Measurements from ENCODE around the gene MAGI2.

MAGI2 gene

DNA sequence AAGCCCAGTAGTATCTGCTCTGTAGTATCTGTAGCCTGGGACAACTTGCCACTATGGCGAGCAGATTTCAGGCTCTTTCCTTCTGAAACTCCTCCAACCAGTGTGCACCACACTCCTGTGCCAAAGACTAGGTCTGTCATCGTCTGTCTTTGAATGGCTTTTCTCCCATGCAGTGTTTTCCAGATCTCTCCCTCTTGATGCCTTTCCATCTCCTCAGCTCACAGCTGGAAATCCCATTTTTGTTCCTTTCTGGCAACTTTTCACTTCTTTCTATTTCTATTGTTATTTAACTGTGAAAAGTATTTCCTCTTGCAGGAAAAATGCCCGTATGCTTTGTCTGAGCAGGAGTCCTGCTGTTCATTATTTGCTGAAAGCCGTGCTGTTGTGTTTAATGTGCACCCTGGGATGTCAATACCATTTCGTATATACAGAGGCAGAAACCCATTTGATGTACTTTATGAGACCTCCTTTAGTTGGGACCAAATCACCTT, 1281.2 kb downstream of the MAGI2 start:
- Histone ChIP-seq H3K4me1 (ENCODE audit: control insufficient read depth, insufficient read depth, low read length) (peaks cover 17% of the 10 kb centered on the region), H3K36me3 (ENCODE audit: control insufficient read depth, insufficient read depth, low read length, severe bottlenecking) (no peaks in the 10 kb centered on the region), H3K27me3 (replicated peaks; ENCODE audit: control insufficient read depth, insufficient read depth, low read length) (no peaks in the 10 kb centered on the region), H3K9me3 (ENCODE audit: control insufficient read depth, low read length) (no peaks in the 10 kb centered on the region), H3K4me3 (ENCODE audit: low read length) (no peak overlapping the region), H3K9ac (ENCODE audit: low read length) (no peak overlapping the region)
- no peak for DNase-seq (ENCODE audit: low read depth)

DNA sequence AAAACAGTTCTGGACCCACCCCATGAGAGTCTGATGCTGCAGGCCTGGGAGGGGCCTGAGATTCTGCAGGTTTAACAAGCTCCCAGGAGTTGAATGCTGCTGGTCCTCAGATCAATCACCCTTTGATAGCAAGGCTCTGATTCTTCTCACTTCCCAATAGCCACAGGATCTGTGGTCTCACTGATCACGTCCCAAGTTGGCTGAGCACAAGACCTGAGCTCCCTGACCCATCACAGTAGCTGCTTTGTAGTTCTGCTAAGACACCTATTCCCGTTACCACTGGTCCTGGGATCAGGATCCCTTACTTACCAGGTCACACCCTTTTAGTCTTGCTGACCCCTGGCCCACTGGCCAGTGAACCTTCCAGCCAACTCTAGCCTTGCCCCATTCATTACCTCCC, 1282.1 kb downstream of the MAGI2 start:
- Histone ChIP-seq H3K27me3 (replicated peaks; ENCODE audit: control insufficient read depth, insufficient read depth, low read length) (no peaks in the 10 kb centered on the region), H3K9ac (ENCODE audit: low read length) (no peak overlapping the region), H3K4me3 (ENCODE audit: low read length) (no peak overlapping the region), H3K4me1 (ENCODE audit: control insufficient read depth, insufficient read depth, low read length) (peaks cover 17% of the 10 kb centered on the region), H3K9me3 (ENCODE audit: control insufficient read depth, low read length) (no peaks in the 10 kb centered on the region), H3K36me3 (ENCODE audit: control insufficient read depth, insufficient read depth, low read length, severe bottlenecking) (no peaks in the 10 kb centered on the region)
- DNase-seq (ENCODE audit: low read depth), result no peak

- no peak overlapping the region for H3K4me3 ChIP-seq (ENCODE audit: low read length)
- H3K27me3 ChIP-seq (replicated peaks; ENCODE audit: control insufficient read depth, insufficient read depth, low read length), result no peaks in the 10 kb centered on the region
- peaks cover 11% of the 10 kb centered on the region for H3K4me1 ChIP-seq (ENCODE audit: control insufficient read depth, insufficient read depth, low read length)
- no peaks in the 10 kb centered on the region for H3K9me3 ChIP-seq (ENCODE audit: control insufficient read depth, low read length)
- H3K9ac ChIP-seq (ENCODE audit: low read length), result no peak overlapping the region
- no peak for DNase-seq (ENCODE audit: low read depth)
- no peaks in the 10 kb centered on the region for H3K36me3 ChIP-seq (ENCODE audit: control insufficient read depth, insufficient read depth, low read length, severe bottlenecking)
Observed at GRCh38 chr7:78170815-78171214, 1282.7 kb downstream of the MAGI2 start.

DNA sequence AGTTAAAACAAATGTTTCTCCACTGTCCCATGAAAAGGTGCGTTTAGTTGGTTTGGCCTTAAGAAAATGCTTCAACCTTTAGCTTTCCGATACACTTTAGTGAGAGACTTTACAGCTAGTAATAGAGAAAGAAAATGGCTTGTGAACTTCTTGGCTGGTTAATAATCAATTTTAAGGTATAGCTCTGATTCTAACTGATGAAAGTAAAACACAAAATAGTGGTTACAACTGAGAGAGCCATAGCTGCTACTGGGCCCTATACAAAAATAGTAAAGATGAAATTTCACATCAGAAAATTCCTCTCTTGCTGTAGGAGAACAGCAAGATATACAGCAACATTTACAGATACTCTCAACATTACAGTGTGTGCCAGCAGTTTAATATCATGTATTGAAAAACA, 1283.5 kb downstream of the MAGI2 start:
- Histone ChIP-seq H3K9me3 (ENCODE audit: control insufficient read depth, low read length) (no peaks in the 10 kb centered on the region), H3K36me3 (ENCODE audit: control insufficient read depth, insufficient read depth, low read length, severe bottlenecking) (no peaks in the 10 kb centered on the region), H3K4me1 (ENCODE audit: control insufficient read depth, insufficient read depth, low read length) (peaks cover 7% of the 10 kb centered on the region), H3K4me3 (ENCODE audit: low read length) (no peak overlapping the region), H3K9ac (ENCODE audit: low read length) (no peak overlapping the region), H3K27me3 (replicated peaks; ENCODE audit: control insufficient read depth, insufficient read depth, low read length) (no peaks in the 10 kb centered on the region)
- DNase-seq (ENCODE audit: low read depth), result no peak

- DNase-seq (ENCODE audit: low read depth), result no peak
- Histone ChIP-seq H3K9me3 (ENCODE audit: control insufficient read depth, low read length) (no peaks in the 10 kb centered on the region), H3K36me3 (ENCODE audit: control insufficient read depth, insufficient read depth, low read length, severe bottlenecking) (no peaks in the 10 kb centered on the region), H3K4me3 (ENCODE audit: low read length) (no peak overlapping the region), H3K9ac (ENCODE audit: low read length) (no peak overlapping the region), H3K4me1 (ENCODE audit: control insufficient read depth, insufficient read depth, low read length) (peaks cover 7% of the 10 kb centered on the region), H3K27me3 (replicated peaks; ENCODE audit: control insufficient read depth, insufficient read depth, low read length) (no peaks in the 10 kb centered on the region)
Observed at GRCh38 chr7:78168865-78169264, 1284.6 kb downstream of the MAGI2 start.

- no peak overlapping the region for H3K9ac ChIP-seq (ENCODE audit: low read length)
- no peaks in the 10 kb centered on the region for H3K36me3 ChIP-seq (ENCODE audit: control insufficient read depth, insufficient read depth, low read length, severe bottlenecking)
- H3K9me3 ChIP-seq (ENCODE audit: control insufficient read depth, low read length), result no peaks in the 10 kb centered on the region
- H3K27me3 ChIP-seq (replicated peaks; ENCODE audit: control insufficient read depth, insufficient read depth, low read length), result no peaks in the 10 kb centered on the region
- H3K4me3 ChIP-seq (ENCODE audit: low read length), result no peak overlapping the region
- H3K4me1 ChIP-seq (ENCODE audit: control insufficient read depth, insufficient read depth, low read length), result peaks cover 7% of the 10 kb centered on the region
- DNase-seq (ENCODE audit: low read depth), result no peak
Observed at GRCh38 chr7:78167860-78168259, 1285.6 kb downstream of the MAGI2 start.

- Histone ChIP-seq H3K4me1 (ENCODE audit: control insufficient read depth, insufficient read depth, low read length) (peaks cover 7% of the 10 kb centered on the region), H3K9me3 (ENCODE audit: control insufficient read depth, low read length) (no peaks in the 10 kb centered on the region), H3K9ac (ENCODE audit: low read length) (no peak overlapping the region), H3K4me3 (ENCODE audit: low read length) (no peak overlapping the region), H3K27me3 (replicated peaks; ENCODE audit: control insufficient read depth, insufficient read depth, low read length) (no peaks in the 10 kb centered on the region), H3K36me3 (ENCODE audit: control insufficient read depth, insufficient read depth, low read length, severe bottlenecking) (no peaks in the 10 kb centered on the region)
- no peak for DNase-seq (ENCODE audit: low read depth)
Observed at GRCh38 chr7:78165854-78166253, 1287.6 kb downstream of the MAGI2 start.

DNA sequence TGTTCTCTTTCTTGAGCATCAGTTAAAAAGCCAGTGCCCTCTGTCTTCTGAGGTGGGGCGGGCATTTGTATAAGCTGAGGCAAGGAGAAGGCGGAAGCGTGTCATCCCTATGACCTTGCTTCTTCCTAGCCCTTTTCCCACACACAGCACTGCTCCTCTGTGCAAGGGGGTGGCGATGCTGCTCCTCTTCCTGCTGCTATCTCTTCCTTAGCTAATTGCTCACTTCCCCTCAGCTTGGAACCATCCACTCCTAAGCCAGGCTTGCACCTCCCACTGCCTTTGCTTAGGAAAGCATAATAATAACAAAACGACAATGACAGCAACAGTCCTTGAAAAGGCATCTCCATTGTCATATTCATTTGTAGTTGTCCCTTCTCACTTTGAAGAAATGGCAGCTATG, 1288.0 kb downstream of the MAGI2 start:
- Histone ChIP-seq H3K27me3 (replicated peaks; ENCODE audit: control insufficient read depth, insufficient read depth, low read length) (no peaks in the 10 kb centered on the region), H3K36me3 (ENCODE audit: control insufficient read depth, insufficient read depth, low read length, severe bottlenecking) (no peaks in the 10 kb centered on the region), H3K4me3 (ENCODE audit: low read length) (no peak overlapping the region), H3K4me1 (ENCODE audit: control insufficient read depth, insufficient read depth, low read length) (peaks cover 7% of the 10 kb centered on the region), H3K9me3 (ENCODE audit: control insufficient read depth, low read length) (no peaks in the 10 kb centered on the region), H3K9ac (ENCODE audit: low read length) (no peak overlapping the region)
- DNase-seq (ENCODE audit: low read depth), result no peak

DNA sequence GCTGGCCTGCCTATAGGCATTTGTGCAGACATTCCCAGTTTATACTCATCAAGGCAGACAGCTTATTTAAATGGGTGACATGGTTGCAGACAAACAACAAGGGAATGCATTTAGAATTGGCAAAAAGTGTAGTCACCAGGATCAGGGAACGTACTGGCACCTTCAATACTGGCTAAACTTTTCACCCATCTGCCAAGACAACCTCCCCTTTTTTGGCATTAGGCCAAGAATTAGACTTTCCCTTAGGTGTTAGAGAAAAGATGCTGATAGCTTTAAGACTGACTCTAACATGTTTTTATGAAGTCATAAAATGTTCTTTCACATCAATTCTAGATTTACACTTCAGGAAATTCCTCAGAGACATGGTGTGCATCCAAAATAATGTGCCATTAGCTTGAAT, 1289.0 kb downstream of the MAGI2 start:
- H3K27me3 ChIP-seq (replicated peaks; ENCODE audit: control insufficient read depth, insufficient read depth, low read length), result no peaks in the 10 kb centered on the region
- H3K9me3 ChIP-seq (ENCODE audit: control insufficient read depth, low read length), result no peaks in the 10 kb centered on the region
- no peak overlapping the region for H3K9ac ChIP-seq (ENCODE audit: low read length)
- no peak overlapping the region for H3K4me3 ChIP-seq (ENCODE audit: low read length)
- no peak for DNase-seq (ENCODE audit: low read depth)
- peaks cover 7% of the 10 kb centered on the region for H3K4me1 ChIP-seq (ENCODE audit: control insufficient read depth, insufficient read depth, low read length)
- no peaks in the 10 kb centered on the region for H3K36me3 ChIP-seq (ENCODE audit: control insufficient read depth, insufficient read depth, low read length, severe bottlenecking)

DNA sequence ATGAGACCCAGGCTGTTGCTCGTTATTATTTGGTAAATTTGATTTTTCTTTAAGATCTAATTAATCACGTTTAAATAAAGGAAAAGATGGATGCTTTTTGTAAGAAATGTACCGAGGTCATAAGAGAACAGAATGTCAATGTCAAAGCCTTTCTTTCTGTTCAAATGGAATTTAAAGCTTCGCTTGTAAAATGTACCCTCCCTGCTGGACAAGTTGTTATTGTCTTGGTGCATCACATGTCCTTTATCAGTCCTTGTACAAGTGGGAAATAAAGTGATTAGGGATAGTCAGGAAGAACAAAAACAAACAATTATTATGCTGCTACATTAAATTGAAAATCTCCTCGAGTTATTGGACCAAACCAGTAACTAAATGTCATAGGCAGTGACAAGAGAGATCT, 1291.7 kb downstream of the MAGI2 start:
- H3K9ac ChIP-seq (ENCODE audit: low read length), result no peak overlapping the region
- DNase-seq (ENCODE audit: low read depth), result no peak
- H3K4me1 ChIP-seq (ENCODE audit: control insufficient read depth, insufficient read depth, low read length), result no peaks in the 10 kb centered on the region
- no peaks in the 10 kb centered on the region for H3K9me3 ChIP-seq (ENCODE audit: control insufficient read depth, low read length)
- H3K36me3 ChIP-seq (ENCODE audit: control insufficient read depth, insufficient read depth, low read length, severe bottlenecking), result no peaks in the 10 kb centered on the region
- H3K27me3 ChIP-seq (replicated peaks; ENCODE audit: control insufficient read depth, insufficient read depth, low read length), result no peaks in the 10 kb centered on the region
- H3K4me3 ChIP-seq (ENCODE audit: low read length), result no peak overlapping the region

- H3K27me3 ChIP-seq (replicated peaks; ENCODE audit: control insufficient read depth, insufficient read depth, low read length), result no peaks in the 10 kb centered on the region
- H3K9ac ChIP-seq (ENCODE audit: low read length), result no peak overlapping the region
- no peak overlapping the region for H3K4me3 ChIP-seq (ENCODE audit: low read length)
- H3K4me1 ChIP-seq (ENCODE audit: control insufficient read depth, insufficient read depth, low read length), result no peaks in the 10 kb centered on the region
- no peaks in the 10 kb centered on the region for H3K9me3 ChIP-seq (ENCODE audit: control insufficient read depth, low read length)
- no peak for DNase-seq (ENCODE audit: low read depth)
- H3K36me3 ChIP-seq (ENCODE audit: control insufficient read depth, insufficient read depth, low read length, severe bottlenecking), result no peaks in the 10 kb centered on the region
Observed at GRCh38 chr7:78159545-78159944, 1293.9 kb downstream of the MAGI2 start.

- Histone ChIP-seq H3K4me1 (ENCODE audit: control insufficient read depth, insufficient read depth, low read length) (peaks cover 34% of the 10 kb centered on the region), H3K9me3 (ENCODE audit: control insufficient read depth, low read length) (no peaks in the 10 kb centered on the region), H3K4me3 (ENCODE audit: low read length) (no peak overlapping the region), H3K36me3 (ENCODE audit: control insufficient read depth, insufficient read depth, low read length, severe bottlenecking) (no peaks in the 10 kb centered on the region), H3K27me3 (replicated peaks; ENCODE audit: control insufficient read depth, insufficient read depth, low read length) (no peaks in the 10 kb centered on the region), H3K9ac (ENCODE audit: low read length) (no peak overlapping the region)
- DNase-seq (ENCODE audit: low read depth), result no peak
Observed at GRCh38 chr7:78153285-78153684, 1300.2 kb downstream of the MAGI2 start.

Measured in adipocyte (in vitro differentiated cells).